ENCODE data around the gene WNT5A. TPM values are rescaled to one million over a fixed set of nuclear protein-coding genes. Genes with fewer than 3 reads are reported as not detected.

WNT5A gene
- total and polyA plus RNA-seq, 9 of the 15 experiments (the other 6 are each of a cell fraction or from before 2014, with no cell fraction given), result 0.11 TPM; not detected in 8

DNA sequence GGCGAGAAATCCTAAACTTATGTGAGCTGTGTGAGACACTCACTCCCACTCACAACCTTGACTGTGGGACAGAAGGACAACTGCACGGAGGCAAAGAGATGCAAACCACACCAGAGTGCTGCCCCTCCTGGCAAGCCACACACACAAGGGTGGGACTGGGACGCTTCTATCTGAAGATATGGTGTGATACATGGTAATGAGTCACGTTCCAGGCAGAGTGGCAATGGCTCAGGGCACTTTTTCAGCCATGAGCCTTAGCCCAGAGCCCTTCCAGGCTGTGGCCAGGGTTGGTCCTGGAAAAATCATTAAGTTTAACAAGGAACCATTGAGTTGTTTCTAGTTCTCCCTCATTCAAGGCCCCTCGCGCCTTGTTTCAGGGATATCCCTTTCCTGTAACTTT lies 56.1 kb downstream of the WNT5A start:
- Histone ChIP-seq H3K4me3 (no peak overlapping the region), H3K36me3 (ENCODE audit: control insufficient read depth, insufficient read depth, low read length) (no peaks in the 10 kb centered on the region), H3K9me1 (ENCODE audit: control insufficient read depth, insufficient read depth, low read length) (no peaks in the 10 kb centered on the region), H3K27me3 (ENCODE audit: control insufficient read depth in 2 of 2, insufficient read depth in 2 of 2, low read length in 2 of 2) (no peaks in the 10 kb centered on the region), H3K9me3 (replicated peaks; ENCODE audit: control insufficient read depth, insufficient read depth, low read depth, low read length) (no peaks in the 10 kb centered on the region), H3K27ac (ENCODE audit: extremely low read depth, low read depth, low read length) (no peak overlapping the region), H4K20me1 (replicated peaks; ENCODE audit: control insufficient read depth, insufficient read depth, low read length) (no peaks in the 10 kb centered on the region), H2AFZ (ENCODE audit: low read depth, low read length) (no peak overlapping the region), H3K4me1 (replicated peaks in 1 of 2; ENCODE audit: control insufficient read depth in 2 of 2, insufficient read depth in 2 of 2, low read length in 2 of 2) (no peaks in the 10 kb centered on the region), H3K4me2 (ENCODE audit: insufficient read depth, low read length) (no peak overlapping the region), H3K9ac (ENCODE audit: insufficient read depth in 1 of 2, low read depth in 2 of 2, low read length in 2 of 2) (no peak overlapping the region), H3K79me2 (ENCODE audit: control insufficient read depth, insufficient read depth, low read length) (no peaks in the 10 kb centered on the region)
- POLR2A ChIA-PET, result no interaction called here
- intact Hi-C loops (cut with micrococcal nuclease) (no loop called here), in situ Hi-C loops (cut with MboI) (no loop called here)
- no peak for DNase-seq (ENCODE audit: extremely low read depth in 1 of 4, low spot score in 3 of 4)
- ATAC-seq, result no peak
- no peak for TF ChIP-seq FIP1L1 (IDR thresholded peaks at IDR 0.05; ENCODE audit: low read depth, low read length, poor library complexity, severe bottlenecking)
- TF ChIP-seq PPARD (CRISPR knock-in tag; IDR thresholded peaks at IDR 0.05), result no peak
- no peak for TF ChIP-seq PRMT5 (CRISPR knock-in tag; IDR thresholded peaks at IDR 0.05)
- no peak for TF ChIP-seq ZNF311 (CRISPR knock-in tag; IDR thresholded peaks at IDR 0.05)
- TF ChIP-seq MCM3 (IDR thresholded peaks at IDR 0.05), result no peak
- no peak for TF ChIP-seq TAF15 (IDR thresholded peaks at IDR 0.05; ENCODE audit: low read depth, low read length)
- TF ChIP-seq, protein P1, sequence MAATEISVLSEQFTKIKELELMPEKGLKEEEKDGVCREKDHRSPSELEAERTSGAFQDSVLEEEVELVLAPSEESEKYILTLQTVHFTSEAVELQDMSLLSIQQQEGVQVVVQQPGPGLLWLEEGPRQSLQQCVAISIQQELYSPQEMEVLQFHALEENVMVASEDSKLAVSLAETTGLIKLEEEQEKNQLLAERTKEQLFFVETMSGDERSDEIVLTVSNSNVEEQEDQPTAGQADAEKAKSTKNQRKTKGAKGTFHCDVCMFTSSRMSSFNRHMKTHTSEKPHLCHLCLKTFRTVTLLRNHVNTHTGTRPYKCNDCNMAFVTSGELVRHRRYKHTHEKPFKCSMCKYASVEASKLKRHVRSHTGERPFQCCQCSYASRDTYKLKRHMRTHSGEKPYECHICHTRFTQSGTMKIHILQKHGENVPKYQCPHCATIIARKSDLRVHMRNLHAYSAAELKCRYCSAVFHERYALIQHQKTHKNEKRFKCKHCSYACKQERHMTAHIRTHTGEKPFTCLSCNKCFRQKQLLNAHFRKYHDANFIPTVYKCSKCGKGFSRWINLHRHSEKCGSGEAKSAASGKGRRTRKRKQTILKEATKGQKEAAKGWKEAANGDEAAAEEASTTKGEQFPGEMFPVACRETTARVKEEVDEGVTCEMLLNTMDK (IDR thresholded peaks at IDR 0.05; ENCODE audit: borderline replicate concordance, insufficient read depth, low read depth, low read length, poor library complexity, severe bottlenecking), result no peak
- TF ChIP-seq SMARCB1 (IDR thresholded peaks at IDR 0.05; ENCODE audit: insufficient read length, low read depth), result no peak
- no peak for TF ChIP-seq TSC22D4 (tag; IDR thresholded peaks at IDR 0.05)
- TF ChIP-seq KDM1A (IDR thresholded peaks at IDR 0.05), result no peak
- no peak for TF ChIP-seq BRCA1 (IDR thresholded peaks at IDR 0.05)
- TF ChIP-seq BRCA1 (CRISPR knock-in tag; IDR thresholded peaks at IDR 0.05), result no peak
- TF ChIP-seq RAD51 (IDR thresholded peaks at IDR 0.05; ENCODE audit: borderline replicate concordance, low read depth), result no peak
- TF ChIP-seq, protein P2, sequence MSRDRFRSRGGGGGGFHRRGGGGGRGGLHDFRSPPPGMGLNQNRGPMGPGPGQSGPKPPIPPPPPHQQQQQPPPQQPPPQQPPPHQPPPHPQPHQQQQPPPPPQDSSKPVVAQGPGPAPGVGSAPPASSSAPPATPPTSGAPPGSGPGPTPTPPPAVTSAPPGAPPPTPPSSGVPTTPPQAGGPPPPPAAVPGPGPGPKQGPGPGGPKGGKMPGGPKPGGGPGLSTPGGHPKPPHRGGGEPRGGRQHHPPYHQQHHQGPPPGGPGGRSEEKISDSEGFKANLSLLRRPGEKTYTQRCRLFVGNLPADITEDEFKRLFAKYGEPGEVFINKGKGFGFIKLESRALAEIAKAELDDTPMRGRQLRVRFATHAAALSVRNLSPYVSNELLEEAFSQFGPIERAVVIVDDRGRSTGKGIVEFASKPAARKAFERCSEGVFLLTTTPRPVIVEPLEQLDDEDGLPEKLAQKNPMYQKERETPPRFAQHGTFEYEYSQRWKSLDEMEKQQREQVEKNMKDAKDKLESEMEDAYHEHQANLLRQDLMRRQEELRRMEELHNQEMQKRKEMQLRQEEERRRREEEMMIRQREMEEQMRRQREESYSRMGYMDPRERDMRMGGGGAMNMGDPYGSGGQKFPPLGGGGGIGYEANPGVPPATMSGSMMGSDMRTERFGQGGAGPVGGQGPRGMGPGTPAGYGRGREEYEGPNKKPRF (IDR thresholded peaks at IDR 0.05; ENCODE audit: low read depth, low read length), result no peak
- CTCF ChIA-PET (ENCODE audit: low intra/inter-chr PET ratio), result no interaction called here
- 0% methylated on average over 5 of the region's 6 CpGs for WGBS (ENCODE audit: insufficient coverage, low coverage, missing lambda C conversion rate)
- no TSS peak for BruUV-seq (replicated peaks)
- FAIRE-seq, result no peak

All from K562 (cell line).